NCI-H2227 (cell line): ENCODE data around the gene CRELD2.

Experiments used
- DNase-seq: peaks from one replicate; lab custom pipeline; 2025; ENCODE audit not compliant: unreplicated experiment; lab: John Stamatoyannopoulos, UW

Gene CRELD2

DNA sequence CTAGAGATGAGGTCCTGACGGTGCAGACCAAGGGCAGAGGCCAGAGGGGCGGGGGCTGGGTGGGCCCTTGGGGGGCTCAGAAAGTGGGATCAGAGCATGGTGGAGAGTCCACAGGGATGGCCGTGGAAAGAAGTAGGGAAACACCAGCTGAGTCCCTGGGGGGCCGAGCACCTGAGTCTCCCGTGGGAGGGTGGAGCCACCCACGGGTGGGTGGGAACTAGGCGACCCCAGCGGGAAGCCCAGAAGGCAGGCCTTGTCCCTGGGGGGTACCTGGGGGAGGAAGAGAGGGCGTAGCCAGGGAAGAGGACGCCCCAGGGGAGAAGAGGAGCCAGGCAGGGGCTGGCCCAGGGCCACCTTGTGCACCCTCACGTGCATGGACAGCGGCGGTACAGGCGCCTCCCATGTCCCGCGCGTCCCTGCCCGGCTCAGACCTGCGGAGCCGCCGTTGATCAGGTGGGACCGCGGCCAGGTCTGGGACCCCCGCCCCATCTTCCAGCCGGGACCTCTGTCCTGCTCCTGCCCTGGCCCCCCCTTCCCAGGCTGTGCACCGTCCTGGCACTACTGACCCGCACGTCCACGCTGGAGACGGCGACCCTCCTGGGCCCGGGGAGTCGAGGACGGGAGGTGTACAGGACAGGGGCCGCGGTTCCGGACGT is 10.2 kb downstream of the CRELD2 start:
- DNase-seq, result no peak

DNA sequence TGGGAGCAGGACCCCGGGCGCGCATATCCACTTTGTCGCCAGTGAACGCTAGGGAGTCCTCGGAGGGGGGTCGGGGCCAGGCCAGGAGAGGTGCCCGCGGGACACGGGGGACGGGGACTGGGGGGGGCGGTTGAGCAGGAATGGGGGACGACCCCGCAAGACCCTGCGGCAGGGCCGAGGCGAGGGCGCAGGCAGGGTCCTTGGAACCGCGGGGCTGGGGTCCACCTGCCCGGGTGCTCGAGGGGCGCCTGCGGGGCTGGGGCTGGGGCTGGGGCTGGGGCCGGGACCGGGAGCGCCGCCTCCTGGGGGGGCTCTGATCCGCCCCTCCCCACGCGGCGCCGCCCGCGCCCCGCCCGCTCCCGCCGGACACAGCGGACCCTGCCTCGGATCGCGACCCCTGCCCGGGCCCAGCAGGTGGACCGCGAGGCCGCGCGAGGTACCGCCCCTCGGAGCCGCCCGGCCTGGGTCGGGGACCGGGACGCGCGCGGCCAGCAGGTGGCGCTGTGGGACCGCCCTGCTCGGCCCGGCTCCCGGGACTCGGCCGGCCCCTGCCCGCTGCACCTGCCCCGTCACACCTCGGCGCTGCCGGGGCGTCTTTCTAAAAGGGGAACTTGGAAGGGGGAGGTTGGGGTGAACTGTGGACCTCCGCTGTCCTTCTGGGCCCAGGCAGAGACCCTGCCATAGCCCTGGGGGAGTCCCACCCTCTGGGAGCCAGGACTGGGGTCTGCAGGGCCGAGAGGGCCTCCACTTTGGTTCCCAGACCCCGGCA is 11.0 kb downstream of the CRELD2 start:
- peak; percentile 70 for DNase-seq

DNA sequence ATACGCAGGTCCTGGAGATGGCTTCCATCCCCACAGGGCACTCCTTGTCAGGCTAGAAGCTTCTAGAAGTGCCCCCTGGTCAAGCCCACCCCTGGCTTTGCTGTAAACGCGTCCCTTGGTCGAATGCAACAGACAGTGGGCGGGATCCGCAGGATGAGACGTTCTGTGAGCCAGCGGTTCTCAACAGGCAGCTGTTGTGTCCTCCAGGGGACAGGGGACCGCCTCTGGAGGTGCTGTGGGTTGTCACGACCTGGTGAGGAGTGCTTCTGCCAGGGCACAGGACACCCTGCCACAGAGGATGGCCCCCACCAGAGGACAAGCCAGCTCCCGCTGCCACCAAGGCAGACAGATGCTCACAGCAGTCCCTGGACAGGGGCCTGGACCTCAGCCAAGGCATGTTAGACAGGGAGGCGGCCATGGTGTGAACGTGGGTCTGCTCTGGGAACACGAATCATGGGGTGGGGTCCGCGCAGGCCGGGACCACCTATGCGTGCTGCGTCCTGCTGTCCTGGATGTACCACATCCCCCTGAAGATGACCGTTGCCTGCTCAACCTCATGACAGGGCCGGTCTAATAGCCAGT is 11.7 kb downstream of the CRELD2 start:
- peak; percentile 24 for DNase-seq

DNA sequence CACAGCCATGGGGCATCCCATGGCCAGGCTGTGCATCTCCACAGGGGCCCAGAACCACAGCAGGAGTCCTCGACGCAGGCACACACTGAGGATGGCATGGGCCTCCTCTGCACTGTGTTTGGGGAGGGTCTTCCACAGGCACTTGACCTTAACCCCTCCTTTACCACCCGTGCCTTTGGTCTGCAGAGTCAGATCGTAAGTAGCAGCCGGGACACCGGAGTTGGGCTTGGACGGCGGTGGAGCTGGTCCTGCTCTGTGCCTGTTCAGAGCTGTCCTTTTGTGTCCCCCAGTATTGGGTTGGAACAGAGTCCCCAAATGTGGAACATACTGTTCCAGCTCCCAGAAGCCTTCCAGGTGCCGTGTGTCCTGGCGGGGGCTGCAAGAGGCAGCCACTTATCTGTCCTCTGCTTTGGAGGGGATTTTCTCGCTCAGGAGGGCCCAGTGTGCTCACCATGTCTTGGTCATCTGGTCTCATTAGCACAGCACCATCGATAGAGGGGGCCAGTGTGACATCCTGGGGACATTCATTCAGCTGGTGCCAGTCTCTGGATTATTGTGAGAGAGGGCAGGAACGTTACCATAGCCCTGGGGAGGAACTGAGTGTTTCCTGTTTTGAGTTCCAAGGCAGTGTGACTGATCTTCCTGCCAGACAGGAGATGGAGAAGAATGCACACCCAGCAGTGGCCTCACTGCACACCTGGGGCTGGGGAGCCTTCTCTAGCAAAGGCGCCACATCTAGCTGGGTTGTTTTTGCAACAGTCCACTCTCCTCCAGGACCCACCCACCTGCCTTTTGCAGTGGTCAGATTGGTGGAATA is 12.4 kb downstream of the CRELD2 start:
- DNase-seq, result peak; percentile 12

DNA sequence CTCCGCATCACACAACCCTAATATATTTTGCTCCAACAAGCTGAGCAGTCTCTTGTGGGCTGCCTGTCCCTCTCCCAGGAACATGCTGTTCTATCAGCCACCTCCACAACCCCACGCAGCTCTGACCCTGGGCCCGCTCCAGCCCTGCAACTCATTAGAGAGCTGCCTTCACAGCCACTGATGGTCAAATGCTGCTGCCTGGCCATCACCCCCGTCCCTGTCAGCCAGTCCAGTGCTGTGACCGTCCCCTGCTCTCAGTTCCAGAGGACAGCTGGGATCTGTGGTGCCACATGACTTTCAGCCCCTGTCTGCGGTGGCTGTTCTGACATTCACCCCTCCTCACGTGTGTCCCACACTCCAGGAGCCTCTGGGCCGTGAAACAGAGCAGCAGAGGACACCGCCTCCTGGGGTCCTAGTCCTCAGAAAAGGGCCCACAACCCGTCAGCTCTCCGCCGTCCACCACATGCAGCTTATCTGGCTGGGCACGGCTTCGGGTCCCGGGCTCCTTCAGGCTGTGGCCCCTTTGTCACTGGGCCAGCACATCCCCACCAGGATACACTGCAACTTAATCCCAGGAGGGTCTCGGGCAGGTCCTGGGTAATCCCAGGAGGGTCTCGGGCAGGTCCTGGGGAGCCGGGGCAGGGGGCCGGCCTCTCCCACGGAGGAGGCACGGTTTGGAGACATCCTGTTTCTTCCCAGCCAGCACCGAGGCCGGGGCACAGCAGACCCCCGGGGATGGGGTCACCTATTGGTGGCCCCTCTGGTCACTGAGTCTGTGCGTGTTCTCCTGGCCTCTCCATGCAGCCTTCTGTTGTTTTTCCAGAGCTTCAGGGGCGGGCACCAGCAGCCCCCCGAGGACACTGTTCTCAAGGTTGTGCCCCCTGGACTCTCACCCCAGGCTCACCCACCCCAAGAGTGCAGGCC is 15.1 kb downstream of the CRELD2 start:
- DNase-seq, result no peak

DNA sequence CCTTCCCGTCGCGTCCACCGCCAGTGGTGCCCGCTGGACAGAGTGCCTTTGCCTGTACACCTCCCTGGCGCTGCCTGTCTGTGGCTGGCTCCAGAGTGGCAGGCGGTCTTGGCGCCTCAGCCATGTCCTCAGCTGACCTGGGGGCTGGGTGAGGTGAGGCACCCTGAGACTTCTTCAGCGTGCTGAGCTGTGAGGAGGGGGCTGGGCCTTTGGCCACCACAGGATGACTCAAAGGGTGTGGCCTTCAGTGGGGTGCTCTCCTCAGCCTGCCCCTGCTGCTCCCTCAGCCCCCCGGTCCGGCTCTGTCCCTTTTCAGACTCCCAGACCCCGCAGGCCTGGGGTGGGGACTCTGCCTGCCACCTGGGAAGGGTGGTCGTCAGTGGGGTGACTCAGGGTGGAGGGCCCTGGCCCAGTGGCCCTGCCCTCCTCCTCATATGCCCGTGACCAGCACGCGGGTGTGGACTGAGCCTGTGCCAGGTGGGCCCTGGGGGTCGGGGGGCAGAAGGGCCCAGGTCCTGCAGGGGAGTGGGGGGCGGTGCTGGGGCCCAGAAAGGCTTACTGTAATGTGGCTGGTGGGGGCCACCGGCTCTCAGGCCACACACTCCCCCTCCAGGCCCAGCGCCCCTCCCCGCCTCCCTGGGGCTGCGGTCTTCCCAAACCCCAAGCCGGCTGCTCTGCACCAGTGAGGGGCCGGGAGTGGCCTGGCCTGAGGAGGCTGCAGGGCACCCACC is 15.9 kb downstream of the CRELD2 start:
- peak; percentile 15 for DNase-seq

DNA sequence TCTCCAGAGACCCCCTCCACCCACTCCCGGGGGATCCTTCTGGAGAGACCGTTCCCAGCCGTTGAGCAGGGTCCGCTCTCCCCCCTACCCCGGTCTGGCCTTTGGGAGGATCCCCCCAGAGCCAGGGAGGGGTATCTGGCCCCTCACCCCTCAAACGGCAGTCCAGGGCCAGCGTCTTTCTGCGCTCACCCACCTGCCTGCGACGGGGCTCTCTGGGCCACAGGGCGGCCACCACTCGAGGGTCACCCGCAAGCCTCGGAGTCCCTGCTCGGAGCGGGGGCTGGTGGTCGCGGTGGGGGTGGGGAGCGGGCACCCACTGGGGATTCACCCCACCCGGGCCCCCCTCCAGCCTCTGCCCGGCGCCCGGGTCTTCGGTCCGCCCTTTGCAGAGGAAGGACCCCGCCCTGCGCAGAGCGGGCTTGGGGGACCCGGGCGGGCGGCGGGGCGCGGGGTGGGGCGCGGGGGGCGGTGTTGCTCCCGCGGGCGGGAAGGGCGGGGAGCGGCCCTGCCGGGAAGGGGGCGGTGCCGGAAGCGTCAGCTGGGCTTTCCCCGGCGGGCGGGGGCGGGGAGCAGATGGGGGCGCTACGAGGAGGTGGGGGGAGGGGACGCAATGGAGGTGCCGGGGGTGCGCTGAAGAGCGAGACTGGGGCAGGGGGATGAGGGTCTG is 16.6 kb downstream of the CRELD2 start:
- DNase-seq, result peak; percentile 76

DNA sequence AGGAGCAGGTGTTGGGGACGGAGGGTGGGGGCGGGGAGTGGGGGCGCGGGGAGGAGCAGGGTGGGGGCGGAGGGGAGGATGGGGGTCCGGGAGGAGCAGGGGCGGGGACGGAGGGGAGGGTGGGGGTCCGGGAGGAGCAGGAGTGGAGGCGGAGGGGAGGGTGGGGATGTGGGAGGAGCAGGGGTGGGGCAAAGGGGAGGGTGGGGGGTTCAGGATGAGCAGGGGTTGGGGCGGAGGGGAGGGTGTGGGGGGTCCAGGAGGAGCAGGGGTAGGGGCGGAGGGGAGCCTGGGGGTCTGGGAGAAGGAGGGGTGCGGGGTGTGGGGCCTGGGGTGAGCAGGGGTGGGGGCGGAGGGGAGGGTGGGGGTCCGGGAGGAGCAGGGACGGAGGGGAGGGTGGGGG is 17.1 kb downstream of the CRELD2 start:
- peak; percentile 66 for DNase-seq

DNA sequence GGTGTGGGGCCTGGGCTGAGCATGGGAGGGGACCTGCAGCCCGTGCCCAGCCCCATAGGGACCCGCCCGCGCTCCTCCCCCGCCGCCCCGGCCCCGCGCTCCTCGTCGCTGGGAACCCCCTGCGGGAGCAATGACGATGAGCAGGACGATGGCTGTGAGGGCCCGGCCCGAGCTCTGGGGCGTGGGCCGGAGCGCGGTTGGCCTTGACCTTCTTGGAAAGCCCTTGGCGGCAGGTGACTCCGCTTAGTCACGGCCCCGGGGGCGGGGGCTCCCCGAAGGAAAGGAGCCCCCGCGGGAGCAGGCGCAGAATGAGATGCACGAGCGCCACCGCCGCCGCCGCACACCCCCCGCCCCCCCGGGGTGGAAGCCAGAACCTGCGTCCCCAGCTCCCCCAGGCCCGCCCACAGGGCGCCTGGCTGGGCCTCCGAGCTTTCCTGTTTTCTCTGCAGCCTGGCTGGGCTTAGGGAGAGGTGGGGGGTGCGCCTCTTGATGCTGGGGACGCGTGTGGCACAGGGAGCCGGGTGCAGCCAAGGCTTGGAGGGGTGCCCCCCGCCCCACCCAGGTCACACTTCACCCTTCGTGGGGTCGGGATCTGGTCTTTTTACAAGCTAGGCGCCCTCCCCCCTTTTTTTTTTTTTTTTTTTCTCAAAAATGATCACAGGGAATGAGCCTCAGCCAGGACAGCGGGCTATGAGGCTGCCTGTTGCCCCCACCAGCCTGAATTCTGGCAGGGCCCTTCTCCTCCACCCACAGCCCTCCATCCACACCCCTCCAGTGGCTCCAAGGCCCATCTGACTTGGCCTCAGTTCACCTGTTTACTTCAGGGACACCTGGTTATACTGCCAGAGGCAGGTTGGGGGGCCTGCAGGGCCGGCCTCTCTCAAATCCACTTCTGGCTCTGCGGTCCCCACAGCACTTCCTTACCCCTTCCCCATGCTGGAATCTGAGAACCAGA is 17.9 kb downstream of the CRELD2 start:
- DNase-seq, result peak; percentile 68

DNA sequence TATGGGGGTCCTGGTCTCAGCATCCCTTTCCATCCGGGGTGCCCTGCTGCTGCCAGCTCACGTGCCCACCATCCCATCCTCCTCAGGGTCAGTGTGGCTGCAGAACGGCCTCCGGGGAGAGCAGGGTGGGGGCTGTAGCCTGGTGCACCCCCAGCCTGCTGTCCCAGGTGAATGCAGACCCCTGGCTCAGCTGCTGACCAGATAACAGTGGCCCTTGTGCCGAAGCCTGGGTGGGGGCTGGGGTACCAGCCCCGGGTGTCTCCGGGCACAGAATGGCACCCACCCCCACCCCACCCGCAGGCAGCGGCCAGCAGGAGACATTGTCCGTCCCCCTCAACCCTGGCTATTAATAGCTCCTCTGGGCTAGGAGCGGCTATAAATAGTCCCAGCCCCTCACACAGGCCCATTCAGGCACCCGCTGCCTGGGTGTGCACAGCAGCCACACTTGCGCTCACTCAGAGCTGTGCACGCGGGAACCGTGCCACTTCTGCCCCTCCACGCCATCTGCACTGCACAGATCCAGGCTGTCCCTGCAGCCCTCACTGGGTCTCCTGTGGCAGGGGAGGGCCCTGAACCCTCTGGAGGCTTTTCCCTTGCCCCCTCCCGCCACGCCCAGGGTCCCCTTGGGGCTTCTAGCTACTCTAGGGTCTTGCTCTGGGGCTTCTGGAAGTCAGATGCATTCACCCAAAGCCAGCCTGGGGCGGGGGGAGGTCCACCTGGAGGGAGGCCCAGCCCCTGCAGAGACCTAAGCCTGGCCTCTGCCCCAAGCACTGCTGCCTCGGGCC is 18.7 kb downstream of the CRELD2 start:
- DNase-seq, result peak; percentile 32

DNA sequence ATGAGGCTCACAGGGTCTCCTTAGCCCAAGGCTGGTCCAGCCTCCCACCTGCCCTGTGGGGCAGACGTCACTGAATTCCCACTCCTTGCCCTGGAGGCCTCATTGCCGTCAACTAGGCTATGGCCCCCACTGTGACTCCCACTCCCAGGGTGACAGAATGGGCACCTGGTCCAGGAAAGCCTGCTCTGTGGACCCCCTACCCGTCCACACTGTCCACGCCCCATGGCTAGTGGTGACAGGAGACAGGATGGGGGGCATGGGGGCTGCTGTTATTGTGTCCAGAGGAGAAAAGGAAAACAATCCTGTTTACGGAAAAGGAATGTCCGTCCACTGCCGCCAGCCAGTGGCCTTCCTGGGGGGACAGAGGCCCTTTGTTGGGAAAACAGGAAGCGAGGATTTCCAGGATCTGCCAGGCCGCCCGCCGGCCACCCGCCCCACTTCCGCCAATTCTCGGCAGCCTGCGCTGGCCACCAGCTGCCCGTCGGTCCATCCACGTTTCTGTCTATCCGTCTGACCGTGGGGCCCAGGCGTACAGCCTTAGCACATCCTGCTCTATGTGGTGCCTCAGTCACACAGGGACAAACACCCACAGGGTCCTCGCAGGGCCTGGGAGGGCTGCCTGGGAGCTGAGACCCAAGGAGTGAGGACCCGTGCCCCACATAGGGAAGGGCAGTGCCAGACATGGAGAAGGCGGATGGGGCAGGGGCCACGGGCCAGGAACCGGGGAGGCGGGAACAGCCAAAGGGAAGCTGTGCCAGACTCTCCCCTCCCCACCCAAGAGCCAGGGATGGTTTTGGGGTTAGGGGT is 19.5 kb downstream of the CRELD2 start:
- DNase-seq, result no peak

DNA sequence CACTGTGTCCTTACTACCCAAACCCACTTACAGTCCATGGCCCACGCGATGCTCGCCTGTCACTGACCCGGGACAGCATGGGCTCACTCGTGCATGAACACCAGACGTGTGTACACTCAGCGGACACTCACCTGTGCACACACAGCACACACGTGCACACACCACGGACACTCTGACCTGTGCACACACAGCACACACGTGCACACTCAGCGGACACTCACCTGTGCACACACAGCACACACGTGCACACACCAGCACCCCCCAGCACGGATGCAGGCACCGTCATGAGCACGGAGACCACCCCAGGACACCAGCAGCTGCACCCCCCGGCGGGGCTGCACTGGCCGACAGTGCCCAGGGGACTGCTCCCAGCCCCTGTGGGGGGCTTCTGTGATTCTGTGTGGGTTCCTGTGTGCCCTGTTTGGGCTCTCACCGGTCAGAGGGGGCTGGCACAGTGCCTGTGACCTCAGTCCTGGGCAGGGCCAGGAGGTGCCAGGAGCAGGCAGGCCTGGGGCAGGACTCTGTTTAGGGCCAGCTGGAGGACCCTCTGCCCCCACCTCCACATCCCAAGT is 20.2 kb downstream of the CRELD2 start:
- no peak for DNase-seq

DNA sequence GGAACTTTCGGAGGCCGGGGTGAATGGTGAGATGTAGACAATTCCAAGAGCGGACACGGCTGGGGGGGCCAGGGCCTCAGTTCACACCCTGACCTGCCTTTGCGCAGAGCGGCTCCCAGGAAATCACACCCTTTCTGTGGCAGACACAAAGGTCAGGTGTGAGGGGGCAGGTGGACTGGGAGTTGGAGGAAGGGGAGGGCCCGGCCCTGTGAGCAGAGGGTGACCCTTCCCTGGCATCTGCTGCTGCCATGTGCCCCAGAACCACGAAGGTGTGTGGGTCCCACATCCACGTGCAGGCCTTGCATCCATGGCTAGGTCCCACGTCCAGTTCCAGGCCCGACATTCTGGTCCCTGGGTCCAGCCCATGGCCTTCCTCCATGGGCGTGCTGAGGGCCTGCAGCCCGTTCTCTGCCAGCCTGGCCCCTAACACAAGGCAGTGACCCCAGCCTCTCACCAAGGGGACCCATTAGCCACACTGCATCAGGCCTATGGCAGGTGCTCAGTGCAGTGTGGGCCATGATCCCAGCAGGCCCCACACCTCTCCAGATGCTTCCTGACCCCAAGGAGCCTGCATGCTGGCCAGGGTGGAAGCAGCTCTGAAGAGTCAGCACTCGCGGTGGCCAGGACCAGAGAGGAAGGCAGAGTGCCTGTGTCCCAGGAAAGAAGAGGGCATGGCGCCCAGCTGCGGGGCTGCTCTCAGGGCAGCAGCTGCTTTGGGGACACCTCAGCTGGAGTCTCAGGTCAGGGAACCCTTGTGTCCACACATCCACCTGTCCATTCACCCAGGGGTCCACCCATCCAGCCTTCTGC is 23.3 kb downstream of the CRELD2 start:
- DNase-seq, result no peak

DNA sequence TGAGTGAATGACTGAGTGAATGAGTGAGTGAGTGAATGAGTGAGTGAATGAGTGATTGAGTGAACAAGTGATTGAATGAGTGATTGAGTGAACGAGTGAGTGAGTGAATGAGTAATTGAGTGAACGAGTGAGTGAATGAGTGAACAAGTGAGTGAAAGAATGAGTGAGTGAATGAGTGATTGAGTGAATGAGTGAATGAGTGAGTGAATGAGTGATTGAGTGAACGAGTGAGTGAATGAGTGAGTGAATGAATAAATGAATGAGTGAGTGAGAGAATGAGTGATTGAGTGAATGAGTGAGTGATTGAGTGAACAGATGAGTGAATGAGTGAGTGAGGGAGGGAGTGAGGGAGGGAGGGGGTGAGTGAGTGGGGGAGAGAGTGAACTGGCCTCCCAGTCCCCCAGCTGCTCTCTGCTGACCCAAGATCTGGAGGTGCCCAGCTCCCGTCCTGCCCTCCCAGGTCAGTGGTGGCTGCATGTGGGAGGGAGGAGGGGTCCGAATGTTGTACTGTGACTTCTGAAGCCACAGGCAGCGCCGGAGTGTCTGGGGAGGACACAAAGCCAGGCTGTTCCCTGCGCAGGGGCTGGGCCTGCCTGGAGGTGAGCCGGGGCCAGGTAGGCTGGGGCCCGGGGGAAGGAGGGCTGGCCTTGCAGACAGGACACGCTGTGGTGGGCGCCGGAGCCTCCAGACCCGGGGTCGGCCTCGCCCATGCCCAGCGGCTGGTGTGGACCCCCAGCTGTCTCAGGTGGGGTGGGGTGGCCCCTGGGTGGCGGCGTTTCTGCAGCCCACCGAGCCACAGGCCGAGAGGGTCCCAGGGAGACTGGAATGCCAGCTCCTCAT is 24.4 kb downstream of the CRELD2 start:
- DNase-seq, result no peak

DNA sequence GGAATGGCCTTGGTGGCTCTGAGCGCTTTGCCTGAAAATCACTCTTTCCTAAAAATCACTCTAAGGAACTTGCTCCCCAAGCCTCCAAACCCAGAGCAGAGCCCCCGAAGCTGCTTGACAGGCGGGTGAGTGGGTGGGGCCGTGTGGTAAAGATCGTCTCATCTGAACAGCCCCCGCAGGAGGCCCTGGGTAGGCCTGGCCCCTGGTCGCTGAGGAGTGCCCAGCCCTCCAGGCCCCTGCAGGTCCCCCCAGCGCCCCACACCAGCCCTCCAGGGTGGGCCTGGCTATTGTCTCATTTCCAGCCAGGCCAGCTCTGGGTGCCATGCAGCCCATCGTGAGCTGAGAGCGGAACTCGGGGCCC is 25.0 kb downstream of the CRELD2 start:
- no peak for DNase-seq
